HFFc6 (cell line): Measurements from ENCODE around the gene ACTR1A. TPM values are rescaled to one million over a fixed set of nuclear protein-coding genes. Genes with fewer than 3 reads are reported as not detected.
A peak's percentile ranks its signal among the peaks of the same experiment; 100 is the strongest.

Experiments used
- DNase-seq: peaks from one replicate; pipeline ENCODE4 v3.0.0-alpha.2; 2018
- H3K27ac Mint-ChIP-seq: 2 replicates; pipeline ENCODE4 v1.8.0; 2020; ENCODE audit warnings: mild to moderate bottlenecking, mixed read lengths
- H3K27me3 Mint-ChIP-seq: 2 replicates; pipeline ENCODE4 v1.8.0; 2021; ENCODE audit warnings: mild to moderate bottlenecking, moderate library complexity, mixed read lengths; ENCODE audit not compliant: insufficient read depth
- H3K36me3 Mint-ChIP-seq: 2 replicates; pipeline ENCODE4 v1.8.0; 2021; ENCODE audit warnings: low read depth, mixed read lengths
- H3K4me1 Mint-ChIP-seq: 2 replicates; pipeline ENCODE4 v1.8.0; 2020; ENCODE audit warnings: low read depth, mixed read lengths
- H3K4me3 Mint-ChIP-seq: 2 replicates; pipeline ENCODE4 v1.8.0; 2020; ENCODE audit warnings: mild to moderate bottlenecking, moderate library complexity, mixed read lengths
- H3K9me3 Mint-ChIP-seq: 2 replicates; pipeline ENCODE4 v1.8.0; 2020; ENCODE audit warnings: mild to moderate bottlenecking, mixed read lengths
- total RNA-seq, 6 experiments: library from RNA; stranded (reverse); fragmentation: NEBNext Ultra II Directional; extraction: Animal tissue kit (Norgen Biotek cat#: 25700); gene quantifications; 2 replicates in 1 of 6; 3 replicates in 5 of 6; pipeline ENCODE4 v1.2.3, GENCODE V29; 2021
- TF ChIP-seq, protein P1 (sequence below): fragments of 200-600 bp; sonication (generic); IDR thresholded peaks from 2 replicates; pipeline ENCODE4 v1.5.0; 2021; ENCODE audit warnings: antibody characterized with exemption, mild to moderate bottlenecking

The ACTR1A gene
- total RNA-seq, 6 experiments from 2014 or later, result 125 to 175 (median 152) TPM

DNA sequence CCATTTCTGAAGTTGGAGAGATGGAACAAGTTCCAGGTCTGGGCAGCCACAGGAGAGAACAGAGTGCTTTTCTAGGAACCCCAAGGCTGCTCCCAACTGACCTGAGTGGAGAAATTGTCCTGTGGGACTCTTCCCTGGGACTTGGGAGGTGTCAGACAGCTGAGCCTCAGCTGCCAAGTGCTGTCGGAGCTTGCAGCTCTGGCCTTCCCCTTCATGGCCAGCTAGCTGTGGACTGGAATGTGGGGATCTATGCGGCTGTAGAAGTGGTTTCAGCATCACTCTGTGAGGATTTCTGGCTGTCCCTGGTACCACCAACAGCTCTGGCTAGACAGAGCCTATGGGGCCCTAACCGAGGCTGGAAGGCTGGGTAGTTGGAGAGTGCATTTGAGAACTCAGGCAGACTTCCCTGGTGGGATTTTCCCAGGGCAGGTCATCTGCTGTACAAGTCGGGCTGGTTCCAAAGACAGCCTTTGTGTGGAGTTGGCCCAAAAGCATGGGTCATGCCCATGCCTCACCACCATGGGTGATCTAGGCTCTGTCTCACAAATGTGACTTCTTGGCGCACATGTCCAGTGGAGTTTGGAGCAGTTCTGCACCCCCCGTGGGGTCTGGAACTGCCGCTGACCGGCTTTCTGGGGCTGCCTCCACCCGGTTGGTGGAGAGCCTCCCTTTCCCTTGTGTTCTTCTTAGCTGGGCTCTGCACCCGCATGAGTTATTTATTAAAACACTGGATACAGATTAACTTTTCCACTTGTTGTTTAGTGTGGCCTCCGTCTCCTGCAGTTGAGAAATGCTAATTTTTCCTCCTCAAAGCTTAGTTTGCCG lies 12.2 kb upstream of the ACTR1A start:
- H3K36me3 Mint-ChIP-seq, result peaks cover 9% of the 10 kb centered on the region
- H3K27ac Mint-ChIP-seq, result no peak overlapping the region
- TF ChIP-seq, protein P1, sequence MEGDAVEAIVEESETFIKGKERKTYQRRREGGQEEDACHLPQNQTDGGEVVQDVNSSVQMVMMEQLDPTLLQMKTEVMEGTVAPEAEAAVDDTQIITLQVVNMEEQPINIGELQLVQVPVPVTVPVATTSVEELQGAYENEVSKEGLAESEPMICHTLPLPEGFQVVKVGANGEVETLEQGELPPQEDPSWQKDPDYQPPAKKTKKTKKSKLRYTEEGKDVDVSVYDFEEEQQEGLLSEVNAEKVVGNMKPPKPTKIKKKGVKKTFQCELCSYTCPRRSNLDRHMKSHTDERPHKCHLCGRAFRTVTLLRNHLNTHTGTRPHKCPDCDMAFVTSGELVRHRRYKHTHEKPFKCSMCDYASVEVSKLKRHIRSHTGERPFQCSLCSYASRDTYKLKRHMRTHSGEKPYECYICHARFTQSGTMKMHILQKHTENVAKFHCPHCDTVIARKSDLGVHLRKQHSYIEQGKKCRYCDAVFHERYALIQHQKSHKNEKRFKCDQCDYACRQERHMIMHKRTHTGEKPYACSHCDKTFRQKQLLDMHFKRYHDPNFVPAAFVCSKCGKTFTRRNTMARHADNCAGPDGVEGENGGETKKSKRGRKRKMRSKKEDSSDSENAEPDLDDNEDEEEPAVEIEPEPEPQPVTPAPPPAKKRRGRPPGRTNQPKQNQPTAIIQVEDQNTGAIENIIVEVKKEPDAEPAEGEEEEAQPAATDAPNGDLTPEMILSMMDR, result no peak
- peaks cover 28% of the 10 kb centered on the region for H3K4me1 Mint-ChIP-seq
- H3K27me3 Mint-ChIP-seq, result no peaks in the 10 kb centered on the region; the same call in 1 of the 2 replicates
- no peak overlapping the region for H3K4me3 Mint-ChIP-seq
- DNase-seq, result no peak
- H3K9me3 Mint-ChIP-seq, result no peaks in the 10 kb centered on the region

DNA sequence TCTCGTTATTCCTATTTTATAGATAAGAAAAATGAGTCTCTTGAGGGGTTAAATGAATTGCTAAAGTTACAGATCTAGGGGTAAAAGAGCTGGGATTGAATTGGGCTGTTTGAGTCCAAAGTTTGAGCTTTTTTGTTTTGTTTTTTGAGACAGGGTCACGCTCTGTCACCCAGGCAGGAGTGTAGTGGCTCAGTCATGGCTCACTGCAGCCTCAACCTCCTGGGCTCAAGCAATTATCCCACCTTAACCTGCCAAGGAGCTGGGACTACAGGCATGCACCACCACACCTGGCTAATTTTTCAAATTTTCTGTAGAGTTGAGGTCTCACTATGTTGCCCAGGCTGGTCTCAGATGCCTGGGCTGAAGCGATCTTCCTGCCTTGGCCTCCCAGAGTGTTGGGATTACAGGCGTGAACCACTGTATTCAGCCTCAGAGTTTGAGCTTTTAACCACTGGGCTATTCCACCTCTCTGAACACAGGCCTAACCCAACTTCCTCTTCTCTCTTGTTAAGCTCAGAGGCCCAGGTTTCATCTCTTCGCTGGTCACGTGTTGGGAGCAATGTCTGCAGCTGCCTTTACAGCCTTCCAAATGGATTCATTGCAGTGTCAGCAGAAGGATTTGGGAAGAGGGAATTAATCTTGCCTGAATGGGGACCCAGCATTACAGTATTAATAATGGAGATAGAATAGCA lies 9.2 kb upstream of the ACTR1A start:
- Mint-ChIP-seq H3K4me3 (no peak overlapping the region), H3K27ac (no peak overlapping the region), H3K4me1 (peaks cover 34% of the 10 kb centered on the region), H3K9me3 (no peaks in the 10 kb centered on the region), H3K27me3 (no peaks in the 10 kb centered on the region), H3K36me3 (peaks cover 4% of the 10 kb centered on the region)
- DNase-seq, result no peak
- TF ChIP-seq, protein P1, result no peak

DNA sequence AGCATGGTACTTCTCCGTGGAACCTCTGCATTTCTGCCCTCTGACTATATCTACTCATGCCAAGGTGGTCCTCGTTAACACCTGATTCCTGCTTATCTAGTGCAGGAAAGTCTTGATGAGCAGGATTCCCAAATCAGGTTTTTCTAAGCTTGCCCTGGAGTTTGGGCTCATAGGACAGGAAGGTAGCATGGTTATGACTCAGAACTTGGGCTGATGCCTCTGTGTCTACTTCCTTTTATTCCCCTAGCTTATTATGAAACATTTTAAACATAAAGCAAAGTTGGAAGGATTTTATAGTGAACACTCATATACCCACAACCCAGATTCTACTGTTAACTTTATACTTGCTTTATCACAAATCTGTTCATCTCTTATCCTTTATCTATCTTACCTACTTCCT lies 6.9 kb upstream of the ACTR1A start:
- Mint-ChIP-seq H3K4me3 (no peak overlapping the region), H3K27me3 (no peaks in the 10 kb centered on the region), H3K27ac (peak overlapping the region; percentile 79), H3K9me3 (no peaks in the 10 kb centered on the region), H3K36me3 (peaks cover 8% of the 10 kb centered on the region; the same call in 1 of the 2 replicates), H3K4me1 (peaks cover 48% of the 10 kb centered on the region)
- TF ChIP-seq, protein P1, result no peak
- DNase-seq, result peak; percentile 36

DNA sequence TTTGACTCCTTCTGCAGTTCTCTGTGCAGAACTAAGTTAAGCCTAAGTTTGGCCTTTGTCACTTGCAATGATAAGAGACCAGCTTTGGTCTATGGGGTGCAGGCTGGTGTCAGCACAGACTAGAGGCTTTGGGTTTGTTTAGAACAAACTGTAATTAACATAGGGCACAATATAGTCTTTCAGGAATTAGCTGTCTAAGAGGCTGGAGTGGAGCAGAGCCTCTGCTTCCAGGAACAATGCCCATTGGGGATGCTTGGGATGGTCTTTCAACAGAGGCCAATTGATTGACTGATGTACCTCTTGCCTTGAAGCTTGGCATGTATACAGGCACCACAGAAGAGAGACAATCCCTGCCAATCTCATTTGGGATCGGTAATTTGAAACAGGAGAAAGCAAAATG lies 6.0 kb upstream of the ACTR1A start:
- no peak for DNase-seq
- H3K4me1 Mint-ChIP-seq, result peaks cover 48% of the 10 kb centered on the region
- no peaks in the 10 kb centered on the region for H3K9me3 Mint-ChIP-seq
- H3K27ac Mint-ChIP-seq, result peak overlapping the region; percentile 79; the same call in 1 of the 2 replicates
- H3K36me3 Mint-ChIP-seq, result peaks cover 8% of the 10 kb centered on the region; the same call in 1 of the 2 replicates
- no peak overlapping the region for H3K4me3 Mint-ChIP-seq
- TF ChIP-seq, protein P1, result no peak
- no peaks in the 10 kb centered on the region for H3K27me3 Mint-ChIP-seq

DNA sequence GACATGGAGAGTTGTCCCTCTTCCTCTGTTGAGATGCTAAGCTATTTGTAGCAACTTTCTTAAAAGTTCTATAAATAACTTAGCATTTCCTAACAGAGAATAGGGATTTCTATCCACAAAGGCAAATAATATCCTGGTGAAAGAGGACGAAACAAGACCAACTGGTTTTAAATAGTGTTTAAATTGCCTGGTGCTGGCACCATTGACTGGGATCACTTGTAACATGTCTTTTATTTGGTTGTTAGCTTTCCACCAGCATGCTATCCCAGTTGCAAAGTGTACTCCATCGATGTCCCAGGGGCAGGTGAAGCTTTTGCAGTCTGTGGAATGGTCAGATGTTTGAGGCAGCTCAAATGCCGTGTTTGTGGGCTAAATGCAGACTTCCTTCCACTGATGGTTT lies 5.0 kb upstream of the ACTR1A start:
- H3K27ac Mint-ChIP-seq, result no peak overlapping the region
- H3K4me1 Mint-ChIP-seq, result peaks cover 46% of the 10 kb centered on the region
- TF ChIP-seq, protein P1, result no peak
- 0 out of 2 replicates have a peak, but pooled peaks cover 4% of the 10 kb centered on the region for H3K36me3 Mint-ChIP-seq
- no peaks in the 10 kb centered on the region for H3K27me3 Mint-ChIP-seq
- no peak overlapping the region for H3K4me3 Mint-ChIP-seq
- H3K9me3 Mint-ChIP-seq, result no peaks in the 10 kb centered on the region
- no peak for DNase-seq
